ENCODE results near the gene WBP2. TPM values are rescaled to one million over a fixed set of nuclear protein-coding genes. Genes with fewer than 3 reads are reported as not detected.
A peak's percentile ranks its signal among the peaks of the same experiment; 100 is the strongest.
"Not testable (repeated sequence)": the region's sequence is repeated elsewhere in the genome, so short reads cannot be mapped to it uniquely, and the experiment has no call there.

Gene WBP2
- total RNA-seq, 2 experiments from 2014 or later: 65.0 to 68.7 TPM

GRCh38 chr17:75856062-75856756, 1.1 kb upstream of the WBP2 start:
- Mint-ChIP-seq H3K4me1 (ENCODE audit: low read depth) (peaks cover 39% of the 10 kb centered on the region), H3K36me3 (ENCODE audit: low read depth) (no peaks in the 10 kb centered on the region), H3K27ac (peak overlapping the region; percentile 74), H3K27me3 (ENCODE audit: low read depth) (no peaks in the 10 kb centered on the region), H3K9me3 (no peaks in the 10 kb centered on the region), H3K4me3 (no peak overlapping the region)
- DNase-seq: no peak
- CTCF ChIA-PET: interaction anchor here (0.5 to 3.5 kb wide), 9 partner anchors 9 to 158 kb away, joined by 3 to 32 read pairs (median 4); partner anchors contain the start of gene UNC13D
- intact Hi-C loops (cut with micrococcal nuclease): no loop called here

GRCh38 chr17:75854881-75855309, 240 bp downstream of the WBP2 start:
- Mint-ChIP-seq H3K4me1 (ENCODE audit: low read depth) (peaks cover 39% of the 10 kb centered on the region), H3K4me3 (no peak overlapping the region), H3K36me3 (ENCODE audit: low read depth) (peaks cover under 1% of the 10 kb centered on the region), H3K9me3 (no peaks in the 10 kb centered on the region), H3K27ac (no peak overlapping the region), H3K27me3 (ENCODE audit: low read depth) (no peaks in the 10 kb centered on the region)
- intact Hi-C loops (cut with micrococcal nuclease): loop anchor here (1.0 to 2.0 kb wide), 9 partner anchors 12 to 188 kb away; partner anchors contain the start of genes ACOX1, RECQL5, SAP30BP and TEN1
- DNase-seq: no peak
- CTCF ChIA-PET: interaction anchor here (0.6 to 3.5 kb wide), 14 partner anchors 9 to 159 kb away, joined by 3 to 32 read pairs (median 4); partner anchors contain the start of genes GALK1 and UNC13D

- CTCF ChIA-PET: interaction anchor here (1.0 to 3.5 kb wide), 5 partner anchors 9 to 151 kb away, joined by 3 to 32 read pairs (median 3); partner anchors contain the start of gene UNC13D
- H3K27me3 Mint-ChIP-seq (ENCODE audit: low read depth): no peaks in the 10 kb centered on the region
- intact Hi-C loops (cut with micrococcal nuclease): loop anchor here (2.0 kb wide), 1 partner anchor 165 kb away; no protein-coding TSS in a partner anchor
- no peak overlapping the region for H3K27ac Mint-ChIP-seq
- H3K9me3 Mint-ChIP-seq: no peaks in the 10 kb centered on the region
- DNase-seq: peak; percentile 30
- H3K4me1 Mint-ChIP-seq (ENCODE audit: low read depth): peaks cover 36% of the 10 kb centered on the region
- H3K4me3 Mint-ChIP-seq: no peak overlapping the region
- H3K36me3 Mint-ChIP-seq (ENCODE audit: low read depth): peaks cover 4% of the 10 kb centered on the region
These were observed 910 bp downstream of the WBP2 start for GRCh38 chr17:75854101-75854748.

- Mint-ChIP-seq H3K4me3 (no peak overlapping the region), H3K9me3 (no peaks in the 10 kb centered on the region), H3K27me3 (ENCODE audit: low read depth) (no peaks in the 10 kb centered on the region), H3K4me1 (ENCODE audit: low read depth) (peaks cover 30% of the 10 kb centered on the region), H3K27ac (peak overlapping the region; percentile 36), H3K36me3 (ENCODE audit: low read depth) (peaks cover 4% of the 10 kb centered on the region)
- CTCF ChIA-PET: interaction anchor here (1.4 to 3.5 kb wide), 2 partner anchors 8 kb away, joined by 3 to 32 read pairs; partner anchors contain the start of gene UNC13D
- intact Hi-C loops (cut with micrococcal nuclease): no loop called here
- DNase-seq: no peak
These were observed 1.7 kb downstream of the WBP2 start for GRCh38 chr17:75853433-75853832.

GRCh38 chr17:75851693-75851991, 3.5 kb downstream of the WBP2 start:
- H3K4me3 Mint-ChIP-seq; intact Hi-C loops (cut with micrococcal nuclease); H3K36me3 Mint-ChIP-seq (ENCODE audit: low read depth); DNase-seq; H3K9me3 Mint-ChIP-seq; H3K27me3 Mint-ChIP-seq (ENCODE audit: low read depth); H3K27ac Mint-ChIP-seq: not testable (repeated sequence)
- H3K4me1 Mint-ChIP-seq (ENCODE audit: low read depth): peaks cover 26% of the 10 kb centered on the region
- CTCF ChIA-PET: interaction anchor here (1.0 to 1.1 kb wide), 2 partner anchors 10 kb away, joined by 4 to 6 read pairs; no protein-coding TSS in a partner anchor

GRCh38 chr17:75850928-75851692, 4.0 kb downstream of the WBP2 start:
- DNase-seq: no peak
- CTCF ChIA-PET: interaction anchor here (1.1 kb wide), 1 partner anchor 10 kb away, joined by 4 read pairs; no protein-coding TSS in a partner anchor
- H3K27ac Mint-ChIP-seq: no peak overlapping the region
- H3K4me1 Mint-ChIP-seq (ENCODE audit: low read depth): peaks cover 21% of the 10 kb centered on the region
- no peaks in the 10 kb centered on the region for H3K27me3 Mint-ChIP-seq (ENCODE audit: low read depth)
- no peak overlapping the region for H3K4me3 Mint-ChIP-seq
- no peaks in the 10 kb centered on the region for H3K9me3 Mint-ChIP-seq
- H3K36me3 Mint-ChIP-seq (ENCODE audit: low read depth): peaks cover 7% of the 10 kb centered on the region
- intact Hi-C loops (cut with micrococcal nuclease): no loop called here

- H3K27ac Mint-ChIP-seq: no peak overlapping the region
- intact Hi-C loops (cut with micrococcal nuclease): no loop called here
- no peaks in the 10 kb centered on the region for H3K9me3 Mint-ChIP-seq
- DNase-seq: no peak
- CTCF ChIA-PET: interaction anchor here (1.0 to 2.8 kb wide), 4 partner anchors 13 to 85 kb away, joined by 3 to 13 read pairs (median 6); partner anchors contain the start of gene GALK1
- no peak overlapping the region for H3K4me3 Mint-ChIP-seq
- no peaks in the 10 kb centered on the region for H3K27me3 Mint-ChIP-seq (ENCODE audit: low read depth)
- H3K36me3 Mint-ChIP-seq (ENCODE audit: low read depth): peaks cover 9% of the 10 kb centered on the region
- peaks cover 29% of the 10 kb centered on the region for H3K4me1 Mint-ChIP-seq (ENCODE audit: low read depth)
These were observed 5.4 kb downstream of the WBP2 start for GRCh38 chr17:75849724-75850123.

- no peaks in the 10 kb centered on the region for H3K27me3 Mint-ChIP-seq (ENCODE audit: low read depth)
- intact Hi-C loops (cut with micrococcal nuclease): no loop called here
- no peaks in the 10 kb centered on the region for H3K9me3 Mint-ChIP-seq
- H3K36me3 Mint-ChIP-seq (ENCODE audit: low read depth): peaks cover 9% of the 10 kb centered on the region
- CTCF ChIA-PET: interaction anchor here (1.0 to 3.0 kb wide), 6 partner anchors 9 to 85 kb away, joined by 3 to 13 read pairs (median 6); partner anchors contain the start of gene GALK1
- peaks cover 25% of the 10 kb centered on the region for H3K4me1 Mint-ChIP-seq (ENCODE audit: low read depth)
- H3K4me3 Mint-ChIP-seq: no peak overlapping the region
- H3K27ac Mint-ChIP-seq: no peak overlapping the region
- no peak for DNase-seq
These were observed 5.9 kb downstream of the WBP2 start for GRCh38 chr17:75849279-75849646.

GRCh38 chr17:75848523-75849278, 6.4 kb downstream of the WBP2 start:
- intact Hi-C loops (cut with micrococcal nuclease): no loop called here
- H3K4me1 Mint-ChIP-seq (ENCODE audit: low read depth): peaks cover 23% of the 10 kb centered on the region
- H3K4me3 Mint-ChIP-seq: no peak overlapping the region
- DNase-seq: peak; percentile 93
- H3K36me3 Mint-ChIP-seq (ENCODE audit: low read depth): peaks cover 9% of the 10 kb centered on the region
- CTCF ChIA-PET: interaction anchor here (0.7 to 4.2 kb wide), 15 partner anchors 9 to 95 kb away, joined by 3 to 23 read pairs (median 5); partner anchors contain the start of gene GALK1
- no peaks in the 10 kb centered on the region for H3K9me3 Mint-ChIP-seq
- no peaks in the 10 kb centered on the region for H3K27me3 Mint-ChIP-seq (ENCODE audit: low read depth)
- H3K27ac Mint-ChIP-seq: peak overlapping the region; percentile 76

- peaks cover 19% of the 10 kb centered on the region for H3K4me1 Mint-ChIP-seq (ENCODE audit: low read depth)
- CTCF ChIA-PET: interaction anchor here (0.5 to 4.9 kb wide), 20 partner anchors 7 to 158 kb away, joined by 3 to 32 read pairs (median 5); partner anchors contain the start of genes GALK1 and WBP2
- peaks cover 11% of the 10 kb centered on the region for H3K36me3 Mint-ChIP-seq (ENCODE audit: low read depth)
- no peak overlapping the region for H3K4me3 Mint-ChIP-seq
- H3K9me3 Mint-ChIP-seq: no peaks in the 10 kb centered on the region
- no peaks in the 10 kb centered on the region for H3K27me3 Mint-ChIP-seq (ENCODE audit: low read depth)
- peak overlapping the region; percentile 76 for H3K27ac Mint-ChIP-seq
- intact Hi-C loops (cut with micrococcal nuclease): no loop called here
- no peak for DNase-seq
These were observed 7.3 kb downstream of the WBP2 start for GRCh38 chr17:75847614-75848522.
